HepG2 (cell line): Measurements from ENCODE around the gene CD2. TPM values are rescaled to one million over a fixed set of nuclear protein-coding genes. Genes with fewer than 3 reads are reported as not detected.

Source experiments
- ATAC-seq: fragments of 200-7000 bp; cut with Tn5 transposase; 3 replicates; pipeline ENCODE4 v1.9.1; 2020; ENCODE audit warnings: mild to moderate bottlenecking, moderate library complexity
- BruUV-seq: library from RNA; stranded (reverse); fragments of 400-500 nt; replicated peaks from 2 replicates; lab custom pipeline; 2021; lab: Mats Ljungman, UMichigan
- CTCF ChIA-PET: fragments of 300-600 bp; formaldehyde crosslinking; extraction: SDS; loops from one replicate; lab custom pipeline; 2021; ENCODE audit warnings: low total read pairs, inconsistent platforms, low intra/inter-chr PET ratio; lab: Yijun Ruan, JAX
- POLR2A ChIA-PET: fragments of 350-600 bp; sonication (Branson Sonifier 250); formaldehyde crosslinking; loops from one replicate; lab custom pipeline; 2020; ENCODE audit warnings: antibody characterized with exemption, inconsistent platforms; lab: Yijun Ruan, JAX
- DNase-seq: peaks from one replicate; pipeline ENCODE4 v3.0.0-alpha.2; 2015; ENCODE audit warnings: low spot score
- FAIRE-seq: peaks from 3 replicates; lab custom pipeline; 2011; peaks lifted over from hg19 to GRCh38; lab: Jason Lieb, UNC
- H2AFZ ChIP-seq: one replicate; pipeline ENCODE4 v1.6.1; 2011; ENCODE audit warnings: low read length, inconsistent platforms
- H3K27ac ChIP-seq: fragments of 300-600 bp; 3 replicates; pipeline ENCODE4 v1.8.0; 2011; ENCODE audit warnings: mixed run types, mild to moderate bottlenecking, mixed read lengths, low read length, inconsistent platforms; ENCODE audit not compliant: insufficient read depth; ENCODE audit errors: extremely low read length
- H3K27me3 ChIP-seq, 2 experiments: fragments of 200-600 bp in 1 of 2; 2 replicates in 1 of 2; 3 replicates in 1 of 2; pipeline versions ENCODE4 v1.6.0 to v1.8.0; 2011; ENCODE audit warnings: low read length in 2 of 2, mild to moderate bottlenecking in 2 of 2, moderate library complexity in 2 of 2, inconsistent platforms in 1 of 2; ENCODE audit not compliant: insufficient read depth in 2 of 2, control insufficient read depth in 1 of 2
- H3K36me3 ChIP-seq, 2 experiments: fragments of 200-600 bp in 1 of 2; replicated peaks in 1 of 2; 2 replicates in 1 of 2; 3 replicates in 1 of 2; pipeline versions ENCODE4 v1.5.1 to v1.8.0; 2011; ENCODE audit warnings: low read length in 2 of 2, inconsistent platforms in 1 of 2; ENCODE audit not compliant: insufficient read depth in 2 of 2, control insufficient read depth in 1 of 2
- H3K4me1 ChIP-seq: 2 replicates; pipeline ENCODE4 v1.5.1; 2012; ENCODE audit warnings: low read length, inconsistent platforms; ENCODE audit not compliant: insufficient read depth
- H3K4me2 ChIP-seq: 2 replicates; pipeline ENCODE4 v1.6.0; 2011; ENCODE audit warnings: low read depth, low read length, inconsistent platforms
- H3K4me3 ChIP-seq, 3 experiments: fragments of 200-600 bp in 1 of 3; sonication (generic), shearing (Covaris generic) in 1 of 3; replicated peaks in 1 of 3; 2 replicates each; pipeline ENCODE4 v1.5.1; 2011 to 2016; ENCODE audit warnings: low read length in 3 of 3, inconsistent platforms in 2 of 3, low read depth in 2 of 3, mild to moderate bottlenecking in 2 of 3, control low read depth in 1 of 3, mixed read lengths in 1 of 3; ENCODE audit not compliant: insufficient read depth in 1 of 3
- H3K79me2 ChIP-seq: one replicate; pipeline ENCODE4 v1.6.1; 2011; ENCODE audit warnings: low read length, inconsistent platforms; ENCODE audit not compliant: insufficient read depth
- H3K9ac ChIP-seq: 2 replicates; pipeline ENCODE4 v1.6.0; 2011; ENCODE audit warnings: mild to moderate bottlenecking, low read depth, low read length, inconsistent platforms; ENCODE audit not compliant: insufficient read depth
- H3K9me3 ChIP-seq: 2 replicates; pipeline ENCODE4 v1.5.1; 2012; ENCODE audit warnings: mild to moderate bottlenecking, low read length
- H4K20me1 ChIP-seq: 2 replicates; pipeline ENCODE4 v1.6.0; 2011; ENCODE audit warnings: inconsistent platforms, mild to moderate bottlenecking, low read length, moderate library complexity; ENCODE audit not compliant: insufficient read depth
- HES4 ChIP-seq: sonication (generic); formaldehyde crosslinking; IDR thresholded peaks from 2 replicates; pipeline ENCODE4 v1.9.0; 2021; ENCODE audit warnings: mild to moderate bottlenecking, missing genetic modification reagents, borderline replicate concordance
- HIVEP1 ChIP-seq: sonication (generic); formaldehyde crosslinking; IDR thresholded peaks from 2 replicates; pipeline ENCODE4 v1.4.0; 2020; ENCODE audit warnings: mild to moderate bottlenecking, missing genetic modification reagents
- KLF11 ChIP-seq: IDR thresholded peaks from 2 replicates; pipeline ENCODE4 v1.6.1; 2016; ENCODE audit warnings: missing compliant biosample characterization
- KLF9 ChIP-seq: IDR thresholded peaks from 2 replicates; pipeline ENCODE4 v1.6.1; 2016; ENCODE audit warnings: low read depth
- MED1 ChIP-seq: sonication (generic); formaldehyde crosslinking; IDR thresholded peaks from 2 replicates; pipeline ENCODE4 v1.4.0; 2020; ENCODE audit warnings: missing genetic modification reagents
- MTF1 ChIP-seq: sonication (generic); formaldehyde crosslinking; IDR thresholded peaks from 2 replicates; pipeline ENCODE4 v1.5.0; 2020; ENCODE audit warnings: missing genetic modification reagents
- NCOA5 ChIP-seq: sonication (generic); formaldehyde crosslinking; IDR thresholded peaks from 2 replicates; pipeline ENCODE4 v1.4.0; 2020; ENCODE audit warnings: missing genetic modification reagents
- POGZ ChIP-seq: sonication (generic); formaldehyde crosslinking; IDR thresholded peaks from 2 replicates; pipeline ENCODE4 v1.4.0; 2020; ENCODE audit warnings: mild to moderate bottlenecking, missing genetic modification reagents
- SRSF4 ChIP-seq: fragments of 200-400 bp; formaldehyde crosslinking; IDR thresholded peaks from one replicate; pipeline ENCODE4 v1.6.1; 2018; ENCODE audit warnings: mild to moderate bottlenecking, low read depth, low read length, moderate library complexity; ENCODE audit not compliant: poor library complexity, severe bottlenecking
- TAF1 ChIP-seq: sonication (generic); formaldehyde crosslinking; IDR thresholded peaks from 2 replicates; pipeline ENCODE4 v1.4.0; 2020; ENCODE audit warnings: missing genetic modification reagents
- TBP ChIP-seq: sonication (generic); formaldehyde crosslinking; IDR thresholded peaks from 2 replicates; pipeline ENCODE4 v1.5.0; 2020; ENCODE audit warnings: missing genetic modification reagents
- TP53 ChIP-seq: sonication (generic); formaldehyde crosslinking; conservative IDR thresholded peaks from 2 replicates; pipeline ENCODE4 v1.4.0; 2020; ENCODE audit warnings: missing genetic modification reagents
- ZBTB21 ChIP-seq: sonication (generic); formaldehyde crosslinking; IDR thresholded peaks from 2 replicates; pipeline ENCODE4 v1.4.0; 2020; ENCODE audit warnings: missing genetic modification reagents
- ZBTB3 ChIP-seq: sonication (generic); formaldehyde crosslinking; IDR thresholded peaks from 2 replicates; pipeline ENCODE4 v1.4.0; 2020; ENCODE audit warnings: low read depth, mild to moderate bottlenecking, moderate library complexity, missing genetic modification reagents, borderline replicate concordance
- ZFP91 ChIP-seq: sonication (generic); formaldehyde crosslinking; IDR thresholded peaks from 2 replicates; pipeline ENCODE4 v1.9.0; 2022; ENCODE audit warnings: missing genetic modification reagents, mild to moderate bottlenecking, borderline replicate concordance
- ZKSCAN1 ChIP-seq: fragments of 150-350 bp; IDR thresholded peaks from 2 replicates; pipeline ENCODE4 v1.6.1; 2014; ENCODE audit warnings: low read length
- ZNF367 ChIP-seq: sonication (generic); formaldehyde crosslinking; IDR thresholded peaks from 2 replicates; pipeline ENCODE4 v1.4.0; 2020; ENCODE audit warnings: missing genetic modification reagents, borderline replicate concordance
- ZNF672 ChIP-seq: sonication (generic); formaldehyde crosslinking; IDR thresholded peaks from 2 replicates; pipeline ENCODE4 v1.8.1; 2022; ENCODE audit warnings: missing genetic modification reagents
- ZSCAN25 ChIP-seq: sonication (generic); formaldehyde crosslinking; IDR thresholded peaks from 2 replicates; pipeline ENCODE4 v1.8.0; 2022; ENCODE audit warnings: mild to moderate bottlenecking, missing genetic modification reagents
- WGBS: methylation state at CpG from one replicate; pipeline ENCODE4 v1.1.6; 2017; ENCODE audit warnings: low lambda C conversion rate; 5-methylcytosine and 5-hydroxymethylcytosine counted together
- in situ Hi-C: cut with HindIII; loops from 2 replicates; pipeline ENCODE4 v1.10.0; 2017; ENCODE audit warnings: low pct_unique_long_range_greater_than_20kb; ENCODE audit not compliant: extremely low pct_ligation_motif_present
- intact Hi-C: fragments of 100-400 bp; cut with micrococcal nuclease; formaldehyde crosslinking; loops from one replicate; pipeline ENCODE4 v1.10.0; 2022; ENCODE audit not compliant: unreplicated experiment
- polyA plus RNA-seq, 8 experiments: library from polyadenylated mRNA; depleted of rRNA in 3 of 8; stranded (reverse) in 7 of 8; unstranded in 1 of 8; fragments of >200 nt; fragmentation: Illumina TruSeq in 4 of 8; extraction: Trizol in 4 of 8; gene quantifications; 2 replicates each; pipeline versions ENCODE4 v1.2.1 to v1.2.3, GENCODE V29; 2011 to 2016; ENCODE audit warnings: low read depth in 4 of 8, missing spikeins in 1 of 8, mixed read lengths in 1 of 8; ENCODE audit not compliant: insufficient read depth in 1 of 8
- total RNA-seq, 5 experiments: library from RNA; depleted of rRNA; stranded (reverse); fragments of >200 nt; fragmentation: Illumina TruSeq; extraction: Trizol; gene quantifications; 2 replicates each; pipeline ENCODE4 v1.2.3, GENCODE V29; 2016; ENCODE audit warnings: low read depth in 1 of 5

CD2 gene
- total and polyA plus RNA-seq, 2 of the 13 experiments (the other 11 are each of a cell fraction or from before 2014, with no cell fraction given), result not detected

- TF ChIP-seq ZFP91, result no peak
- TF ChIP-seq TP53 (CRISPR knock-in tag), result no peak
- no peak for TF ChIP-seq HES4 (CRISPR knock-in tag)
- no peak for TF ChIP-seq POGZ (CRISPR knock-in tag)
- no peak for TF ChIP-seq KLF11 (CRISPR knock-in tag)
- no peak for TF ChIP-seq NCOA5
- no peak for TF ChIP-seq MTF1
- TF ChIP-seq, all 625 proteins: peak for 0
Measured at GRCh38 chr1:116751621-116752020, 2.6 kb upstream of the CD2 start (continued).

GRCh38 chr1:116753312-116753711 lies 918 bp upstream of the CD2 start:
- 6% methylated on average over 3 of the region's 3 CpGs for WGBS
- POLR2A ChIA-PET, result no interaction called here
- BruUV-seq, result no TSS peak

More at GRCh38 chr1:116753312-116753711, 918 bp upstream of the CD2 start:
- no peak for ATAC-seq
- no peak for FAIRE-seq
- intact Hi-C loops (no loop called here), in situ Hi-C loops (no loop called here)
- H3K4me3 ChIP-seq, result no peak overlapping the region
- no peak overlapping the region for H2AFZ ChIP-seq
- H3K27me3 ChIP-seq, result peaks cover 0 to 3% of the 10 kb centered on the region in 2 experiments; a peak in 1 of 5 replicates
- H3K9me3 ChIP-seq, result peaks cover 9% of the 10 kb centered on the region
- no peaks in the 10 kb centered on the region for H3K36me3 ChIP-seq
- CTCF ChIA-PET, result no interaction called here
- H4K20me1 ChIP-seq, result no peaks in the 10 kb centered on the region
- TF ChIP-seq ZKSCAN1 (no peak), MED1 (CRISPR knock-in tag) (no peak), KLF9 (no peak), ZNF672 (CRISPR knock-in tag) (no peak), HIVEP1 (CRISPR knock-in tag) (no peak), TBP (CRISPR knock-in tag) (no peak), TAF1 (CRISPR knock-in tag) (no peak), ZNF367 (no peak), SRSF4 (no peak), ZBTB3 (CRISPR knock-in tag) (no peak), ZSCAN25 (CRISPR knock-in tag) (no peak), ZBTB21 (CRISPR knock-in tag) (no peak)
- H3K27ac ChIP-seq, result no peak overlapping the region
- no peak for DNase-seq
- H3K79me2 ChIP-seq, result no peaks in the 10 kb centered on the region
- H3K9ac ChIP-seq, result no peak overlapping the region
- H3K4me2 ChIP-seq, result no peak overlapping the region
- no peaks in the 10 kb centered on the region for H3K4me1 ChIP-seq
